HG03064 (cell line): ENCODE measurements around the gene GPR146.

Experiments used
- ATAC-seq: cut with Tn5 transposase; IDR thresholded peaks from one replicate; pipeline ENCODE4 v1.9.1; 2021; ENCODE audit warnings: low read depth; ENCODE audit not compliant: unreplicated experiment

Gene GPR146

GRCh38 chr7:1041551-1042491 is 2.5 kb upstream of the GPR146 start:
- no peak for ATAC-seq

DNA sequence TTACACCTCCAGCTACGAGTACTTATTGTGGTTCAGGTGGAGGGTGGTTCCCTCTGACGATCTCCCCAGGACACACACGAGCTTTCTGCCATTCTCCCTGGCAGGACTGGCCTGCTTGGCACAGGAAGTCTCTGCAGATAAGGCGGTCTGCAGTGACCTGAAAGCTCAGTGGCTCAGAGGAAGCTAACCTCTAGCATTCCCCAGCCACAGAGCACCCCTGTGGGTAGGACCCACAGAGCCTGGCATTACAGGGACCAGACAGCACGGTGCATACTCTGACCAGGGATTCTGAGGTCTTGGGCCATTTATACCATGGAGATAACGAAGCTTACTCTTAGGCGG is 1.9 kb upstream of the GPR146 start:
- no peak for ATAC-seq

DNA sequence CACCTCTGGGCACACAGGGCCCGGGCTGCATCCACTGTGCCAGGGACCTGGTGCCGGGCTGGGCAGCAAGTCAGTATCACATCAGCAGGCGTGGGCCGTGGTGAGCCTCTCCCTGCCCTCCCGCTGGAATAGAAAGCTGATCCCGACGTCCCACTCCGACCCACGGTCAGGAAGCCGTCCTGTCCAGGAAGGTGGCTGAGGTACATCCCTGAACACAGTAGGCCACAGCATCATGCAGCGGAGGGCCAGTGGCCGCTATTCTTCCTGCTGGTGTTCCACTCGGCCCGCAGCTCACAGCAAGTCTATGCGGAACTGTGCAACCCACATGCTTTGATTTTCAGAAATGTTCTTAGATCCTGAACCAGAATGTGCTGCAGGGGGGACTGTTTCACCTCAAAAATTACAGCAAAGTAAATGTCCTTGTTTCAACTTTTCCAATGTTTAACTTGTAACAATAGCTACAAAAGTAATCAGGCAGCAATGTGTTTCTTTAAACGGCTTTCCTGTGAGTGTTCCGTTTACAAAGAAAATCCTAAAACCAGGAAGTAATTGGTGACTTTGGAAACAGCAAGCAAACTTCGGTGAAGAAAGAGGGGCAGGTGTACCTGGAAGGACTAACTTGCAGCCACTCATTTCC is 676 bp upstream of the GPR146 start:
- no peak for ATAC-seq

GRCh38 chr7:1045069-1046063 is 1.0 kb downstream of the GPR146 start:
- ATAC-seq, result no peak

DNA sequence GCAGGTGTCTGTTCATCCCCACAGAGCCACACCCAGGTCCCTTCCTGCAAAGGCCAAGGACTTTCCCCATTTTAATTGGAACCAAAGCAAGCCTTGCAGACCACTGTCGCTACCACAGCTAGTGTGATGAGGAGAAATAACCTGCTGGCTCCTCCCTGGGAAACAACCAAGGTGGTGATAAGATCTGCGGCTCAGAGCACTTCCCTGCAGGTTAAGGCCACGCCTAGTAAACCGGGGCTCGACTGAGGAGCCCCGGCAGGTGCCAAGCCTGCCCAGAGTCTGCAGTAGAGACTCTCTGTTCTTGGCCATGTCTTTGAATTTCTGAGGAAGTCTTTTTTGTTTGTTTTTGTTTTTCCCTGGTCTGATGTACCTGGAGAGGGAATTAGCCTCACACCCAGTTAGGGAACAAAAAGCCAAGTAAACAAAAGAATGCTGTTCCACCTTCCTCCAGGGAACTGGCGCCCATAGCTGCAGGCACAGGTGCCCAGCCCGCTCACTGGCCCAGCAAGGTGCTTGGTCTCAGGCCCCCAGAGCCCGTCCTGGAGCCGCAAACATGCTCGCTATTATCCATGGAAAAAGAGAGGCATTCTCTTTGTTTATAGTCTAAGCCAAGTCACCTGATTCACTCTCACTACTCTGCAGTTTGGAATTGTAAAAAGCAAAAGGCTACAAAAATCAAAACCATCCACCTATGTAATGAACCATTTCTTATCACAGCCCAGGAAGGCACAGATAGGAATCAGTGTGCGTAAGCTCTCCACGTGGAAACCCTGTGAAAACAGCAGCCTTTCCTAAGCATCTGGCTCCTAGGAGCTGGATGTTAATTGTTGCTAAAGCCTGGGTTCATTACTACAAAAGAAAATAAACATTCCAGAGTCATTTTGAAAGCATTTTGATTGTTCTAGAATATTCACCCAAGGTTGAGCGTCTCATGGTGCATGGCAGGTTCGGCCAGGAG is 2.7 kb downstream of the GPR146 start:
- ATAC-seq, result no peak

GRCh38 chr7:1049006-1049741 is 4.8 kb downstream of the GPR146 start:
- no peak for ATAC-seq

DNA sequence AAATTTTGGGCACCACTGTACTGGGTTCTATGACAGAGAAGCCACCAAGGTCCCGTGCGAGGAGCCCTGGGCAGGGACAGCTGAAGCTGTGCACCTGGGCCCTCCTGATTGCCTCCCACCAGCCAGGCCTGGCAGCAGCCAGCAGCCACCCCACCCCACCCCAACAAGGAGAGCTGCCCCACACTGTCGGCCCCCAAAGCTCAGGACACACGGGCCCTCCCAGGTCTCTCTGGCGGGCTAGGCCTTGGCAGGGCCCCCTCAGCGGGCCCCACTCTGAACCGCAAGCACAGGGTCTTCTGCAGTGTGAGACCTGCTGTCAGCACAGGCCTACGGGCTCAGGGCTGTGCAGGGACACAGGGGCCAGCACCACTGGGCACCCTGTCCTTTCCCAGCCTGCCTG is 5.5 kb downstream of the GPR146 start:
- ATAC-seq, result no peak

GRCh38 chr7:1050254-1050906 is 6.0 kb downstream of the GPR146 start:
- ATAC-seq, result no peak

- no peak for ATAC-seq
Measured at GRCh38 chr7:1050956-1051690, 6.8 kb downstream of the GPR146 start.

DNA sequence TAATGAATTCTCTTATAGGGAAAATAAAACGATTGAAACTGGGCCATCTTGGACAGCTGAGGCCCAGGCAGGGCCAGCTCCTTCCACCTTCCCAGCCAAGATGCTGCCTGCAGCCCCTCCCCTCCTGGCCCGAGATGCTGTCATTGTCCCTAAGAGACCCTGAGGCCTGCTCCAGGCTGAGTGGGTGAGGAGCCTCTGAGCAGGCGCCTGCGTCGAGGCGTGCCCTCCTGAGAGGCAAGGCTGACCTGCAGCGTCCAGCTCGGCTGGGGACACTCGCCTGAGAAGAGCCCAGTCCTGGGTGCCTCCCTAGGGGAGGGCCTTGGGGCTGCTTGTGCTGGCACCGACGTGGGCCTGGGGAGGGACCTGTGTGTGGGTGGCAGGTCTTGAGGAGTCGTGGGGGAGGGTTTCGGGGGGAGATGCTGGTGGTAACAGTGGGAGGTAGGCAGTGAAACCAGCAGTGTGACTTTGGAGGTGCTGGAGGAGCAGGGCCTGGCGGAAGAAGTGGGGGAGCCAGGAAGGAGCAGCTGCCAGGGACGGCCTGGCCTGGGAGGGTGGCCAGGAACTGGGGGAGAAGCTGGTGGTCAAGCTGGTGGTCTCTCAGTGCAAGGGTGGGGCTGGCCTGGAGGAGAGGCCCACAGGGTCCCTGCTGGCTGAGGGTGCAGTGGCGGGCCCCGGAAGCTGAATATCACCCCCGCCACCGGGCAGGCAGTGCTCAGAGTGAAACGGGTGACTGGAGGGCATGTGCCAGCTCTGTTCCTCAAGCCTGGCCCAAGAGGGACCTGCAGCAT is 7.9 kb downstream of the GPR146 start:
- ATAC-seq, result no peak

DNA sequence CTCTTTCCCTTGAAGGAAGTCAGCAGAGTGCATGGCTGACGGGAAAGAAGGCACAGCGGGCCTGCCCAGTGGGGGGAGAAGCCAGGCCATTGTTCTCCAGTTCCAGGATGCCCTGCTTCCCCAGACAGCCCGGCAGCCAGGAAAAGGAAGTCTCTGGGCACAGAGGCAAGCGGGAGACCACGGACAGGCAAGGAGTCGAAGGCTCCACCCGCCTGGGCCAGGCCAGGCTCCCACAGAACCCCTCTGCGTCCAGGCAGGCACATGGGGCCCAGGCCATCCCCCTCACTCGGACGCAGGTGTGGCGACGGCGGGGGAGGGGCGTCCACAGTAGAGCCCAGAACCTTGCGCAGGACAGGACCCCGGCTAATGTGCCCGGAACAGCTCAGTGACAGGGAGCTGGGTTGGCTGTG is 8.7 kb downstream of the GPR146 start:
- ATAC-seq, result no peak

DNA sequence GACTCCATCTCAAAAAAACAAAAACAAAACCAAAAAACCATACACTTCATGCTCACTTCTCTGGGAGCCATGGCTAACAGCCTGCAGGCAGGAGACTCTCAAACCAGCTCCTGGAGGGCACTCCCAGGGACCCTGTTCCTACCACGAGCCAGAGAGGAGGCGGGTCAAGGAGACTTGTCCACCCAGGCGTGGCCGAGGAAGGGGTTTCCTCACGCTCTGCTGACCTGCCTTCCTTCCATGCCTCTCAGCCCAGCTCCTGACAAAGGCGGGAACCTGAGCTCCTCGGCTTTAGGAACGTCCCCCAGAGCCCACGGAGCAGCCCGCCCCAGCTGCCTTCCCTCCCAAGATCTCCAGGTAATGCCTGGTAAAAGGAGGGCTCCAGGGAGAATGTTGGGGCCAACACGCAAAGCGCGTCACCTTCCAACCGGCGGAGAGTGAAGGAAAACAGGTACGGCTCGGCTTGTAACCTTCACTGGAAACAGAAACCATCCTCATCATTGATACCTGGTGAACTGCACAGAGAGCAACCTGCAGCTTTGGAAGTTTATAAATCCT is 9.5 kb downstream of the GPR146 start:
- ATAC-seq, result no peak

- ATAC-seq, result no peak
Measured at GRCh38 chr7:1054438-1054837, 10.1 kb downstream of the GPR146 start.

DNA sequence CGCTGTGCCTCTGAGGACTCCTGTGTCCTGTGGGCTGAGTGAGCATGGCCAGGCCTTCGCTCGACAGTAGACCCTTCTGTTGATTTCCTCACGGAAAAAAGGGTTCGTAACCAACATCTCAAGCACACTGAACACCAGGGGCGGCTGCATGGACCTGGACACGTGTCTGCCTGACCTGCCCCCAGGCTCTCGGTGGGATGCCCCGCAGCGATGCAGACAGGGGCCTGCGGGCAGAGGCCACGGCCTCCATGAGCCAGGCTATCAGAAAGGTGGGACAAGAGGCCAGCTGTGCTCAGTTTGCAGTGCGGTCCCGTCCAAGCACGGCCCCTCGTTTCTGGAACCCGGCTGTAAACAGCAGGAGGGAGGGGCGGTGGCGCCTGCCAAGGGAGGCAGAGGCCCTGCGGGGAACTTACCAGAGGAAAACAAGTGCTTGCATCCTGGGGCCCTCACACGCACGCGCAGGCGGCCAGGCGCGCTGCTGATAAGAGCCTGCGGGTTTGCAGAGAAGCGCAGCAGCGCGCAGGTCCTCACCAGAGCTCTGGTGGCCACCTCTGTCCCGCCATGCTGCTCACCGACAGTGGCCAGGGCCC is 10.6 kb downstream of the GPR146 start:
- no peak for ATAC-seq

GRCh38 chr7:1055491-1055955 is 11.2 kb downstream of the GPR146 start:
- no peak for ATAC-seq
